ENCODE results near the gene SRSF1. TPM values are rescaled to one million over a fixed set of nuclear protein-coding genes. Genes with fewer than 3 reads are reported as not detected.
A peak's percentile ranks its signal among the peaks of the same experiment; 100 is the strongest.

SRSF1 gene
- total RNA-seq (2021; ENCODE audit: unreplicated experiment) (434 TPM), Bru-seq, nascent RNA (percentile 100 among the genes with signal in this experiment), BruChase-seq, experiment 1, labeled RNA remaining after a 6-hour chase (percentile 100 among the genes with signal in this experiment), BruChase-seq, experiment 2, labeled RNA remaining after a 2-hour chase (percentile 100 among the genes with signal in this experiment)
- polyA plus RNA-seq (2012) = 157 and 231 TPM in 2 replicates
- long read RNA-seq, transcript SRSF1-204 (4 exons, 1,720 nt) = minor isoform, 19 of 363 reads
- long read RNA-seq, transcript SRSF1-201 (4 exons, 1,513 nt) = major isoform, 182 of 363 reads
- long read RNA-seq, partial matches to known transcripts = 5 of 363 reads
- long read RNA-seq, other reads (novel, unspliced or antisense) = 153 of 363 reads

GRCh38 chr17:58006924-58007780 is at the start of gene SRSF1:
Gene SRSF1 (minus strand): TSS chr17:58007246. CDS start chr17:58007137, 109 bp downstream.
- ATAC-seq (peak; percentile 86), DNase-seq (ENCODE audit: low read depth, low spot score) (peak; percentile 99)
- H4K20me1 ChIP-seq (ENCODE audit: insufficient read depth) = peaks cover 33% of the 10 kb centered on the region; the same call in 1 of the 2 replicates
- H3K9me3 ChIP-seq (ENCODE audit: control insufficient read depth in 1 of 2, insufficient read depth in 1 of 2, low read depth in 1 of 2, low read length in 2 of 2) = no peaks in the 10 kb centered on the region
- peaks cover 34 to 42% of the 10 kb centered on the region in 2 experiments for H3K36me3 ChIP-seq (ENCODE audit: control insufficient read depth in 1 of 2, insufficient read depth in 2 of 2, low read length in 2 of 2)
- H3K27ac ChIP-seq (ENCODE audit: low read depth, low read length) = peak within 1 kb of the TSS; percentile 100
- ChIA-PET RAD21 (ENCODE audit: low non-redundant PET in 1 of 2, low total read pairs in 2 of 2, uncharacterized antibody in 2 of 2, unreplicated experiment in 2 of 2) (interaction anchor here (0.6 to 1.6 kb wide), 5 partner anchors 12 to 165 kb away, joined by 3 to 8 read pairs (median 3); no protein-coding TSS in a partner anchor), POLR2A (interaction anchor here (0.7 to 2.5 kb wide), 30 partner anchors 10 to 157 kb away, joined by 3 to 33 read pairs (median 5); partner anchors contain the start of genes DYNLL2 and MRPS23), CTCF (interaction anchor here (0.6 to 2.4 kb wide), 8 partner anchors 8 to 224 kb away, joined by 3 to 11 read pairs (median 4); partner anchors contain the start of gene MRPS23)
- BruUV-seq (replicated peaks) = no TSS peak
- peak within 1 kb of the TSS; percentile 34 for H2AFZ ChIP-seq (ENCODE audit: low read depth, low read length, poor library complexity, severe bottlenecking)
- peak within 1 kb of the TSS; percentile 96 for H3K9ac ChIP-seq (ENCODE audit: low read length)
- no peaks in the 10 kb centered on the region for H3K27me3 ChIP-seq (ENCODE audit: insufficient read depth, low read length)
- H3K4me1 ChIP-seq (ENCODE audit: control insufficient read depth in 1 of 2, insufficient read depth in 2 of 2, low read length in 2 of 2) = peaks cover 24 to 41% of the 10 kb centered on the region in 2 experiments
- H3K4me2 ChIP-seq (ENCODE audit: low read length) = peak within 1 kb of the TSS; percentile 82
- TF ChIP-seq POLR2A (IDR thresholded peaks at IDR 0.05; ENCODE audit: borderline replicate concordance, extremely low read depth, insufficient read depth, insufficient read length) (peak; percentile 85), FOSL1 (IDR thresholded peaks at IDR 0.05; ENCODE audit: low read depth) (no peak), POLR2AphosphoS5 (IDR thresholded peaks at IDR 0.05; ENCODE audit: low read depth, low read length) (peak; percentile 93), SP1 (IDR thresholded peaks at IDR 0.05; ENCODE audit: low read depth) (peak; percentile 77), SIN3A (IDR thresholded peaks at IDR 0.05; ENCODE audit: low read depth) (peak; percentile 93), TCF7L2 (IDR thresholded peaks at IDR 0.05; ENCODE audit: borderline replicate concordance, extremely low read depth, insufficient read depth, insufficient read length) (peak; percentile 99), ZFX (IDR thresholded peaks at IDR 0.05) (peak; percentile 89; the same call in 1 of the 2 replicates), YY1 (IDR thresholded peaks at IDR 0.05; ENCODE audit: extremely low read depth, insufficient replicate concordance, low read depth, low read length) (peak; percentile 98), MAX (IDR thresholded peaks at IDR 0.05) (peak; percentile 87), CBX3 (IDR thresholded peaks at IDR 0.05; ENCODE audit: low read depth) (peak; percentile 76; the same call in 1 of the 2 replicates), EZH2 (IDR thresholded peaks at IDR 0.05) (no peak)
- TF ChIP-seq, protein P1, sequence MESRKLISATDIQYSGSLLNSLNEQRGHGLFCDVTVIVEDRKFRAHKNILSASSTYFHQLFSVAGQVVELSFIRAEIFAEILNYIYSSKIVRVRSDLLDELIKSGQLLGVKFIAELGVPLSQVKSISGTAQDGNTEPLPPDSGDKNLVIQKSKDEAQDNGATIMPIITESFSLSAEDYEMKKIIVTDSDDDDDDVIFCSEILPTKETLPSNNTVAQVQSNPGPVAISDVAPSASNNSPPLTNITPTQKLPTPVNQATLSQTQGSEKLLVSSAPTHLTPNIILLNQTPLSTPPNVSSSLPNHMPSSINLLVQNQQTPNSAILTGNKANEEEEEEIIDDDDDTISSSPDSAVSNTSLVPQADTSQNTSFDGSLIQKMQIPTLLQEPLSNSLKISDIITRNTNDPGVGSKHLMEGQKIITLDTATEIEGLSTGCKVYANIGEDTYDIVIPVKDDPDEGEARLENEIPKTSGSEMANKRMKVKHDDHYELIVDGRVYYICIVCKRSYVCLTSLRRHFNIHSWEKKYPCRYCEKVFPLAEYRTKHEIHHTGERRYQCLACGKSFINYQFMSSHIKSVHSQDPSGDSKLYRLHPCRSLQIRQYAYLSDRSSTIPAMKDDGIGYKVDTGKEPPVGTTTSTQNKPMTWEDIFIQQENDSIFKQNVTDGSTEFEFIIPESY (IDR thresholded peaks at IDR 0.05; ENCODE audit: extremely low read depth, insufficient replicate concordance, low read length) = peak; percentile 71
- TF ChIP-seq, protein P2, sequence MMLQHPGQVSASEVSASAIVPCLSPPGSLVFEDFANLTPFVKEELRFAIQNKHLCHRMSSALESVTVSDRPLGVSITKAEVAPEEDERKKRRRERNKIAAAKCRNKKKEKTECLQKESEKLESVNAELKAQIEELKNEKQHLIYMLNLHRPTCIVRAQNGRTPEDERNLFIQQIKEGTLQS (IDR thresholded peaks at IDR 0.05) = no peak
- peaks cover 49% of the 10 kb centered on the region for H3K79me2 ChIP-seq (ENCODE audit: insufficient read depth, low read length)
- no peaks in the 10 kb centered on the region for H3K9me2 ChIP-seq (ENCODE audit: insufficient read depth)
- peak within 1 kb of the TSS; percentile 88 to 94 for H3K4me3 ChIP-seq (replicated peaks in 1 of 2; ENCODE audit: low read depth in 1 of 2, low read length in 2 of 2)
- intact Hi-C loops (cut with micrococcal nuclease) = loop anchor here (1.0 kb wide), 1 partner anchor 77 kb away; no protein-coding TSS in a partner anchor
